ENCODE data around the gene TREX2.

Gene TREX2

GRCh38 chrX:153457136-153457825 is 11.4 kb upstream of the TREX2 start:
- no peak overlapping the region for H3K4me3 ChIP-seq (ENCODE audit: low read depth, low read length)
- no peak for DNase-seq (ENCODE audit: low read depth)
- TF ChIP-seq CTCF (IDR thresholded peaks at IDR 0.05; ENCODE audit: low read depth, low read length, missing control alignments): no peak

DNA sequence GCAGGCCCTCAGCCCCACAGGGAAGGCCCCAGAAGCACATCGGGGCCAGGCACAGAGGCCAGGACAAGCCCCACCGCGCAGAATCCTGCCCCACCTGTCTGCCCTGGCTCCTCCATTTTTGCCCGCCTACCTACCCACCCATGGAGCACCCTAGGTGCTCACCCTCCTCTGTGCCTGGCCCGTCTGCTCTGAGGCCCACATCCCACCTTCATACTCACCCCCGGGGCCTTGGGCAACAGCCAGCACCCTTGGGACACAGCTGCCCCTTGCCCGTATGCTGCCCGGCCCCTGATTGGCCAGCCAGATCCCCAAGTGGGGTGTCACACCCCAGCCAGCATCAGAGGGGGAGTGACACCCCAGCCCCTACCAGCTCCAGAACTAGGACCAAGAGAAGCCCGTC is 10.8 kb upstream of the TREX2 start:
- DNase-seq (ENCODE audit: low read depth): no peak
- no peak for TF ChIP-seq CTCF (IDR thresholded peaks at IDR 0.05; ENCODE audit: low read depth, low read length, missing control alignments)
- H3K4me3 ChIP-seq (ENCODE audit: low read depth, low read length): no peak overlapping the region

GRCh38 chrX:153456161-153456560 is 10.3 kb upstream of the TREX2 start:
- DNase-seq (ENCODE audit: low read depth): no peak
- H3K4me3 ChIP-seq (ENCODE audit: low read depth, low read length): no peak overlapping the region
- TF ChIP-seq CTCF (IDR thresholded peaks at IDR 0.05; ENCODE audit: low read depth, low read length, missing control alignments): no peak

DNA sequence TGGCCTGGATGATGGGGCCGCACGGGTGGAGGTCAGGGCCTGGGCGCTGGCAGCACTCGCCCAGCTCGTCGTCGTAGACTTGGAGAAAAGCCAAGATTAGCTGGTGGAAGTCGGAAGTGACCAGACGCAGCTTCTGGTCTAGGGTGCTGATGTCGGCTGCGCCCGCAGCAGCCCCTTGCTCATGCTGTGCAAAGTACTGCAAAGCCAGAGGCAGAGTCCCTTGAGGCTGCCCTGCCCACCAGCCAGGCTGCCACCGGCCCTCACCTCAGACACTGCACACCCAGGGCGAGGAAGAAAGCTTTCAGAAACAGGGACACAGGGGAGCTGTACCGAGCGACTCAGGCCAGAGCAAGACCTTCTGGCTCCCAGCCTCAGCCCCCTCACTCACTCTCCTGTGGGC is 9.7 kb upstream of the TREX2 start:
- no peak for TF ChIP-seq CTCF (IDR thresholded peaks at IDR 0.05; ENCODE audit: low read depth, low read length, missing control alignments)
- H3K4me3 ChIP-seq (ENCODE audit: low read depth, low read length): no peak overlapping the region
- no peak for DNase-seq (ENCODE audit: low read depth)

- H3K4me3 ChIP-seq (ENCODE audit: low read depth, low read length): no peak overlapping the region
- no peak for TF ChIP-seq CTCF (IDR thresholded peaks at IDR 0.05; ENCODE audit: low read depth, low read length, missing control alignments)
- DNase-seq (ENCODE audit: low read depth): no peak
Observed at GRCh38 chrX:153454901-153455550, 9.2 kb upstream of the TREX2 start.

- H3K4me3 ChIP-seq (ENCODE audit: low read depth, low read length): no peak overlapping the region
- TF ChIP-seq CTCF (IDR thresholded peaks at IDR 0.05; ENCODE audit: low read depth, low read length, missing control alignments): no peak
- DNase-seq (ENCODE audit: low read depth): no peak
Observed at GRCh38 chrX:153450949-153451277, 5.1 kb upstream of the TREX2 start.

Measured in GM12864 (cell line).